HG03460 (cell line): Measurements from ENCODE around the gene ATP8B4.
"Not testable (repeated sequence)": the region's sequence is repeated elsewhere in the genome, so short reads cannot be mapped to it uniquely, and the experiment has no call there.

Experiments used
- ATAC-seq: cut with Tn5 transposase; IDR thresholded peaks from one replicate; pipeline ENCODE4 v1.9.1; 2021; ENCODE audit not compliant: unreplicated experiment

Gene ATP8B4

DNA sequence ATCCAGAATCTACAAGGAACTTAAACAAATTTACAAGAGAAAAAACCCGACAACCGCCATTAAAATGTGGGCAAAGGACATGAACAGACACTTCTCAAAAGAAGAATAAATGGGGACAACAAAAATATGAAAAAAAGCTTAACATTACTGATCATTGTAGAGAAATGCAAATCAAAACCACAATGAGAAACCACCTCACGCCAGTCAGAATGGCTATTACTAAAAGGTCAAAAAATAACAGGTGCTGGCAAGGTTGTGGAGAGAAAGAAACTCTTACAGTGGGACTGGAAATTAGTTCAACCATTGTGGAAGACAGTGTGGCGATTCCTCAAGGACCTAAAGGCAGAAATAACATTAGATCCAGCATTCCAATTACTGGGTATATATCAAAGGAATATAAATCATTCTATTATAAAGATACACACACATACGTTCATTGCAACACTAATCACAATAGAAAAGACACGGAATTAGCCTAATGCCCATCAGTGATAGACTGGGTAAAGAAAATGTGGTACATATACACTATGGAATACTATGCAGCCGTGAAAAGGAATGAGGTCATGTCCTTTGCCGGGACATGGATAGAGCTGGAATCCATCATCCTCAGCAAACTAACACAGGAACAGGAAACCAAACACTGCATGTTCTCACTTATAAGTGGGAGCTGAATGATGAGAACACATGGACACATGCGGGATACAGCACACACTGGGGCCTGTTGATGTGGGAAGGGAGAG, 155.8 kb downstream of the ATP8B4 start:
- not testable (repeated sequence) for ATAC-seq

DNA sequence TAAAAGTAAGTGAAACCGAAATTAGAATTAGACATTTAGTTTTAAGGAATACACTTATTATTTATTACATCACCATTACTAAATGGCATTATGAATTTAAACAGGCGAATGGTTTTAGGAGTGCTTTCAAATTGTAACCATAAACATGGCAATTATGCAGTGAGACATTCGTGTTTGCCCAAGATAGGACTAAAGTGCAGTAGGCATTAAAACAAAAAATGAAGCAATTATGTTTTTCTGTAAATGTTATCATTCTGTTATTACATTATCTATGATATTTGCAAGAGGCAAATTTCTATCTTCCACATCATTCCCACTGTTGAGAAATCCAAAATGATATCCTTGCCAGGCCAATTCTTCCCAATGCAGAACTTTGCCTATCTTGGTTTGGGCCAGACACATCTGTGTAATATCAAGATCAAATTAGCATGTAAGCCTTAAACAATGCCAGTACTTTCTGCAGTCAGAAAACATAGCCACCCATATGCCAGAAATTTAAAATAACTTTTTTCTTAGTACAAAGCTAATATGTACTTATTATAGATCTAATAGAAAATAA, 156.9 kb downstream of the ATP8B4 start:
- no peak for ATAC-seq

DNA sequence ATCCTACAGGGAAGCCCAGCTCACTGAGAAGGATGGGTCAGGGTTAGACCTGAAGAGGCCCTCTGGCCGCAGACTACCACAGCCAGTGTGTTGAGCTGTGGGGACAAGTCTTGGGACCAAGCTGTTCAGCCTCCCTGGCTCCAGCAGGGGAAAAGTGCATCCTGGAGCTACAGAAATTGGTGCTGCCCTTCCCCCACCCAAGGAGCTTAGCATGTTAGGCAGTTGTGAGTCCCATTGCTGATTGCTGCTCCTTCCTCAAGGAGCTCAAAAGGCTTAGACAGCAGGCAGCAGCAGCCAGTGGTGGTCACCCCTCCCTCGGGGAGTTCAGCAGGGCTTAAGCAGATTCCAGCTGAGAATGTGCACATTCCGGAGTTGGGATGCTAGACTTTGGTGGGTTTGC, 165.6 kb downstream of the ATP8B4 start:
- no peak for ATAC-seq

GRCh38 chr15:49946681-49947080, 172.4 kb downstream of the ATP8B4 start:
- ATAC-seq: no peak

GRCh38 chr15:49934487-49934886, 184.5 kb downstream of the ATP8B4 start:
- ATAC-seq: no peak

- no peak for ATAC-seq
These were observed 191.7 kb downstream of the ATP8B4 start for GRCh38 chr15:49927189-49927861.

GRCh38 chr15:49926740-49927139, 192.3 kb downstream of the ATP8B4 start:
- no peak for ATAC-seq

DNA sequence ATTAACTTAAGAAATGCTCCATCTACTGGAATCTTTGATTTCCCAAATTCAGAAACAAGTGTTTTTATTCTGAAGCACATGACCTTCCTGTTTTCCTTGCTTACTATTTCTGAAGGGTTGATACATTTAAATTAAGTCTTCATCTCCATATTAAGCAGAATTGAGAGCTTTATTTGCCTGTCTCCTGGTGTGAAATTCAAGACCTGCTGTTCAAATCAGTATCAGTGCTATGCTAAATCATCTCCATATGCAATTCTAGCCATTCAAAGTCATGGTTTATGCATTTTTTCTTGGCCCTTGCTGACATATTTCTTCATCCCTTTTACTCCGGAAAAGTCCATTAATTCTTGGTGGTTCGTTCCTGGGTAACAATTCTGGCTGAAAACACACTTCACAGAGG, 195.4 kb downstream of the ATP8B4 start:
- ATAC-seq: no peak

- no peak for ATAC-seq
These were observed 200.0 kb downstream of the ATP8B4 start for GRCh38 chr15:49919034-49919433.

GRCh38 chr15:49918121-49918520, 200.9 kb downstream of the ATP8B4 start:
- no peak for ATAC-seq

- no peak for ATAC-seq
These were observed 202.0 kb downstream of the ATP8B4 start for GRCh38 chr15:49916998-49917397.

GRCh38 chr15:49915822-49916221, 203.2 kb downstream of the ATP8B4 start:
- no peak for ATAC-seq

DNA sequence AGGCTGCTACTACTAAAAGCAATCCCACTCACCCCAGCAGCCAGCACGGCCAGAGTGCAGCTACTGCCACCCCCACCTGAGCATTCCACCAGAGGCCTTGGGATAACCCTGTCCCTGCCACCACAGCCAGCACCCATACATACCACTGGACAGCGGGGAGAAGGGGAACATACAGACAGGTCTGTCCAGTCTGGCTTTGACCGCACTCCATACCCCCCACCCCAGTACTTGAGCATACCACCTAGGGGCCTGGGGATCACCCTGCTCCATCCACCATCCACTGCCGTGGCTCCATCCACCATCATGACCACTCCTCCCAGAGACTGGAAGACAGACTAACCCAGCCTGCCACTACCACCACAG, 210.1 kb downstream of the ATP8B4 start:
- ATAC-seq: no peak

- no peak for ATAC-seq
These were observed 210.6 kb downstream of the ATP8B4 start for GRCh38 chr15:49908236-49908932.

DNA sequence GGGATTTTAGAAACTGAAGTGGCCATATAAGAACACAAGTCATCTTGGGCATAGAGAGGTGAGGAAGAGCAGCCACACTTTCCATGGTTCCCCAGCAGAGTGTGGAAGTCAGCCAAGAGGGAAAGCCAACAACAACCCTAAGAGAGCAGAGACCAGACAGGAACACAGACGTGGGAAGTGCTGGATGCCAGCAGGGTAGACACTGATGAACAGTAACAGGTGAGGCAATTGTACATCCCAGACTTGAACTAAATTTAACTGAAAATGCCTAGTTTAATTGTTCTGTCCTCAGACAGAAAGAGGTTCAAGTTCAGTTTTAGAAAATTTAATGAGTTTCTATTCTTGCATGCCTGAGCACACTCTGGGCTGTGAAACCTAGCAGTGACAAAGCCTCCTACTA, 212.1 kb downstream of the ATP8B4 start:
- ATAC-seq: no peak

DNA sequence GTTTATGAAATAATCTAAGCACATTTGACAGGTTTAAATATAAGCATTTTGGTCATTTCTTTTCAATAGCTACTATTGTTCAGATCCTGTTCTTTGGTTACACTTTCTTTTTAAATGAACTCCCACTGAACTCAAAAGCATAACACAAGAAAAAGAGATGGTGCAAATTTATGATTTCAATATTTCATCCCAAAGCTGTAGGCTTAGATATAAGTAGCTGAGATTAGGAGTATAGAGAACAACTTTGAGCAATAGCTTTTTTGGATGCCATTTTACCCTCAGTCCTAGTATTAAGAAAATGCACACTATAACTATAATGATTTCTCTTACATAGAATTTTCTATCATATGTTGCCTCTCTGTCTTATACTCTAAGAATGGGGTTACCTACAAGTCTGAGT, 213.8 kb downstream of the ATP8B4 start:
- no peak for ATAC-seq

DNA sequence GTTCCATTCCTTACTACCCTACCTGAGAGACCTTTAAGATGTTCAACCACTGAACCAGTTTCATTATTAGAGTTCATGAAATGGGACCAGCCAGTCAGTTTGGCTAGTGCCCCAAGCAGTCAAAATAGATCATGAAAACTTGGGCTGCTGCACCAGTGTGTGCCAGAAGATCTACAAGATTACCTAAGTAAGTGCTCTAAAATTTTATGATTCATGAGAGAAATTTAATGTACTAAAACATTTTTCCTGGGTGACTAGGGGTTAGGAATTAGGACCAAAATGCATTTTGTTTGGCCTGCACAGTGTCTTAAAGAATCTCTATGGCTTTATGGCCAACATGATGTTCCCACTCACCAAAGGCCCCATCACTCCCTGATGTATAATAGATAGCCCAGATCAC, 214.7 kb downstream of the ATP8B4 start:
- no peak for ATAC-seq

DNA sequence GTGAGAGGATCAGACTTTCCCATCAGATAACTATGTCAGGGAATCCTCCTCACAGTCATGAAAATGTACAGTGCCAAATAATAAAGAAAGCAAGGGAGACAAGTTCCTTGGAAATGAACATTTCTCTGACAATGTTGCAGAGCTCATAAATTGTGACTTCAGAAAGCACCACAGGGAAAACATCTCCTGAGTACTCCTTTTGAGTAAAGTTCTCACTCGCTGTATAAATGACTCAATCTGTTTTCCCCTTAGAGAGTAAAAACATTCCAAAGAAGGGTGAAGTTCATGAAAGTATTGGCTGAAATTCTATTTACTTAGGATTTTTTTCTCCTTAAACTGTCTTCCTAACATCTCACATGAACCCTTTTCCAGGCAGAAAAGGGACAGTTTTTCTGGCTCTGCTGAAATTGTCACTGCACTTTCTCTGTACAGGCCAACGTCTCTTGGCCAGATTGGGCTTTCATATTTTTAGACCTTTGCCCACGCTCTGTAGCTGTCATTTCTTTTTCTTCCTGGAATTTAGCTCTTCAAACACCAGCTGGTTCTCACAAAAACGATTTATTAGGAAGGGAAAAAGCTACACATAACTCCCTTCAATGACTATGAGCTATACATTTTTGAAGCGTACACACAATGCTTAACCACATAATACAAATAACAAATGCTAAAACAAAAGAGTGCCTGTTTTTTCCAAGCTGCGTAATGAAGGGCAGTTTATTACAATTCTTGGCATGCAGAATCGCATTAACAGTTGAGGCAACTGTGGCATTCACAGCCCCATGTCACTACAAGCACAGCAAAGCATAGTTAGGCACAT, 216.1 kb downstream of the ATP8B4 start:
- ATAC-seq: no peak

GRCh38 chr15:49901996-49902684, 216.9 kb downstream of the ATP8B4 start:
- ATAC-seq: no peak

DNA sequence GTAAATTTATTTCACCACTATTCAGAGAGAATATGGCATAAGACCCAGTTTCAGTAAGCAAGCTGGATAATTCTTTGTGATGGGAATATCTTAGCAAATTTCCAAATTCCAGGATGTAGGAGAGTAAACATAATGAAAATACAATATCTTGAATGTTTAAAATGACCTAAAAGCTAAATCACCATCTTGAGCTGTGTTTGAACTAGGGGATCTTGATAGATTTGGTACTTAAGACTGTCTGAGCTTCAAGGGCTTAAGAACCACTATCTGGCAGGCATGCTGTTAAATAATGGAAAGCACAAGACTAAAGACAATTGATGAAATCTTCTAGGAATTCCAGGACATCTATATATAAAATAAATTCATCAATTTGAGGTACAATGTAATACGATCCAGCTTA, 217.7 kb downstream of the ATP8B4 start:
- no peak for ATAC-seq

DNA sequence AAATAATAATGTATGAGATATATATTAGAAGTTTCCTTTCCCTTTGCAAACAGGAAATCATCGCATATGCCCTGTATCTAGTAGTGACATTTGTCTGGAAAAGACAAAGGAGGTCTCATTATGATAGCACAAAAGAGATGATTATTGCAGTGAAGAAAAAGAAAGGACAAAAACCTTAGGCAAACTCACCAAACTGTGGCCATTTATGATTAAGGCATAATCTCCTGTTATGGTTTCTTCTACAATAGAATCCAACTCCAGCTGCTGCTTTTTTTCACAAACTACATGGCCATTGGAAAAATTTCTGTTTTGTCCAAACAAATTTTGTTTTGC, 218.2 kb downstream of the ATP8B4 start:
- ATAC-seq: no peak
